B cell (primary cell): Measurements from ENCODE around the gene PHRF1. TPM values are rescaled to one million over a fixed set of nuclear protein-coding genes. Genes with fewer than 3 reads are reported as not detected.
A peak's percentile ranks its signal among the peaks of the same experiment; 100 is the strongest.

Experiments used
- ATAC-seq: fragments of 200-7000 bp; cut with Tn5 transposase; one replicate; pipeline ENCODE4 v1.10.0; 2021; ENCODE audit warnings: low read depth, mild to moderate bottlenecking, moderate number of reproducible peaks, moderate library complexity
- CTCF ChIA-PET: fragments of 350-600 bp; sonication (Branson Sonifier 250); formaldehyde crosslinking; loops from one replicate; lab custom pipeline; 2021; ENCODE audit warnings: antibody characterized with exemption, inconsistent platforms; lab: Charles Lee
- POLR2A ChIA-PET: fragments of 350-600 bp; sonication (Branson Sonifier 250); formaldehyde crosslinking; loops from one replicate; lab custom pipeline; 2021; ENCODE audit warnings: antibody characterized with exemption; lab: Charles Lee
- DNase-seq: peaks from one replicate; pipeline ENCODE4 v3.0.0; 2013
- H2AFZ ChIP-seq: 2 replicates; pipeline ENCODE4 v1.6.1; 2012; ENCODE audit warnings: mild to moderate bottlenecking, low read depth, low read length; ENCODE audit not compliant: insufficient read depth, poor library complexity, severe bottlenecking
- H3K27ac ChIP-seq, 2 donors: 1 replicate in 1 of 2; 2 replicates in 1 of 2; pipeline ENCODE4 v1.5.1; 2012 to 2013; ENCODE audit warnings: low read length in 2 of 2, mild to moderate bottlenecking in 2 of 2, moderate library complexity in 1 of 2
- H3K27me3 ChIP-seq, 4 experiments: fragments of 200-600 bp in 1 of 4; sonication (generic) in 1 of 4; replicated peaks in 1 of 4; 1 replicate in 2 of 4; 2 replicates in 2 of 4; pipeline versions ENCODE4 v1.6.1 to v1.7.0; 2013 to 2016; ENCODE audit warnings: low read length in 3 of 4, mild to moderate bottlenecking in 2 of 4, mixed read lengths in 1 of 4, moderate library complexity in 1 of 4; ENCODE audit not compliant: insufficient read depth in 4 of 4, control insufficient read depth in 3 of 4; ENCODE audit errors: control extremely low read depth in 1 of 4
- H3K36me3 ChIP-seq, 2 experiments: replicated peaks in 1 of 2; 1 replicate in 1 of 2; 2 replicates in 1 of 2; pipeline versions ENCODE4 v1.6.1 to v1.7.1; 2013; ENCODE audit warnings: low read length in 1 of 2; ENCODE audit not compliant: insufficient read depth in 2 of 2, control insufficient read depth in 1 of 2; ENCODE audit errors: control extremely low read depth in 1 of 2, extremely low read depth in 1 of 2
- H3K4me1 ChIP-seq, 2 donors: fragments of 200-600 bp in 1 of 2; sonication (generic) in 1 of 2; 1 replicate in 1 of 2; 2 replicates in 1 of 2; pipeline versions ENCODE4 v1.5.1 to v1.6.1; 2013 to 2017; ENCODE audit warnings: low read length in 2 of 2; ENCODE audit not compliant: control insufficient read depth in 2 of 2, insufficient read depth in 2 of 2
- H3K4me2 ChIP-seq: replicated peaks from 2 replicates; pipeline ENCODE3; 2012; ENCODE audit warnings: mild to moderate bottlenecking, low read depth, low read length; ENCODE audit not compliant: poor library complexity, severe bottlenecking
- H3K4me3 ChIP-seq, 5 experiments: fragments of 200-600 bp in 1 of 5; sonication (generic) in 1 of 5; 1 replicate in 3 of 5; 2 replicates in 2 of 5; pipeline versions ENCODE4 v1.5.1 to v1.7.0; 2011 to 2016; ENCODE audit warnings: low read length in 4 of 5, mild to moderate bottlenecking in 4 of 5, low read depth in 2 of 5, control low read depth in 1 of 5, moderate library complexity in 1 of 5; ENCODE audit not compliant: insufficient read depth in 1 of 5; ENCODE audit errors: control extremely low read depth in 1 of 5, extremely low read depth in 1 of 5
- H3K79me2 ChIP-seq: fragments of 200-600 bp; sonication (generic); one replicate; pipeline ENCODE4 v1.6.0; 2016; ENCODE audit warnings: low read length; ENCODE audit not compliant: control insufficient read depth, insufficient read depth
- H3K9ac ChIP-seq: fragments of 200-600 bp; sonication (generic); 2 replicates; pipeline ENCODE4 v1.6.1; 2017; ENCODE audit warnings: mild to moderate bottlenecking, low read length, moderate library complexity
- H3K9me3 ChIP-seq, 3 donors: one replicate each; pipeline versions ENCODE4 v1.6.1 to v1.7.1; 2013; ENCODE audit warnings: low read length in 2 of 3; ENCODE audit not compliant: control insufficient read depth in 2 of 3, insufficient read depth in 1 of 3; ENCODE audit errors: control extremely low read depth in 1 of 3
- H4K20me1 ChIP-seq: 2 replicates; pipeline ENCODE4 v1.6.0; 2012; ENCODE audit warnings: mild to moderate bottlenecking, low read length; ENCODE audit not compliant: insufficient read depth, control insufficient read depth, poor library complexity, severe bottlenecking
- H3K27ac Mint-ChIP-seq: one replicate; pipeline ENCODE4 v1.8.0; 2021; ENCODE audit warnings: mixed read lengths
- H3K27me3 Mint-ChIP-seq: one replicate; pipeline ENCODE4 v1.8.0; 2021; ENCODE audit warnings: mixed read lengths
- H3K4me1 Mint-ChIP-seq: one replicate; pipeline ENCODE4 v1.8.0; 2021; ENCODE audit warnings: mixed read lengths
- H3K4me3 Mint-ChIP-seq: one replicate; pipeline ENCODE4 v1.8.0; 2021; ENCODE audit warnings: mixed read lengths
- H3K9me3 Mint-ChIP-seq: one replicate; pipeline ENCODE4 v1.8.0; 2022; ENCODE audit warnings: mixed read lengths; ENCODE audit not compliant: insufficient read depth
- EZH2 ChIP-seq: IDR thresholded peaks from 2 replicates; pipeline ENCODE4 v1.6.1; 2012; ENCODE audit warnings: borderline replicate concordance, low read depth, mild to moderate bottlenecking, moderate library complexity, low read length; ENCODE audit not compliant: insufficient read depth, poor library complexity, severe bottlenecking
- WGBS: methylation state at CpG from one replicate; pipeline ENCODE4 v1.1.5; 2013; ENCODE audit warnings: missing lambda C conversion rate; ENCODE audit not compliant: insufficient coverage; 5-methylcytosine and 5-hydroxymethylcytosine counted together
- intact Hi-C: fragments of 100-400 bp; cut with micrococcal nuclease; formaldehyde crosslinking; loops from one replicate; pipeline ENCODE4 v1.10.0; 2022
- polyA plus RNA-seq: library from polyadenylated mRNA; depleted of rRNA; stranded (reverse); fragments of >200 nt; gene quantifications from 2 replicates; pipeline ENCODE4 v1.2.3, GENCODE V29; 2012
- total RNA-seq, 2 donors: library from RNA; stranded (reverse); fragments of 120-200 nt in 1 of 2; gene quantifications; 1 replicate in 1 of 2; 2 replicates in 1 of 2; pipeline versions ENCODE4 v1.2.3 to v1.2.4, GENCODE V29; 2013 to 2022
- TF ChIP-seq, protein P1 (sequence below): fragments of 200-600 bp; IDR thresholded peaks from one replicate; pipeline ENCODE4 v1.8.0; 2022; ENCODE audit warnings: antibody characterized with exemption, mild to moderate bottlenecking

PHRF1 gene
- total and polyA plus RNA-seq, 2 donors (not counting 1 experiment from before 2014, with no cell fraction given): 22.3 to 57.9 TPM

DNA sequence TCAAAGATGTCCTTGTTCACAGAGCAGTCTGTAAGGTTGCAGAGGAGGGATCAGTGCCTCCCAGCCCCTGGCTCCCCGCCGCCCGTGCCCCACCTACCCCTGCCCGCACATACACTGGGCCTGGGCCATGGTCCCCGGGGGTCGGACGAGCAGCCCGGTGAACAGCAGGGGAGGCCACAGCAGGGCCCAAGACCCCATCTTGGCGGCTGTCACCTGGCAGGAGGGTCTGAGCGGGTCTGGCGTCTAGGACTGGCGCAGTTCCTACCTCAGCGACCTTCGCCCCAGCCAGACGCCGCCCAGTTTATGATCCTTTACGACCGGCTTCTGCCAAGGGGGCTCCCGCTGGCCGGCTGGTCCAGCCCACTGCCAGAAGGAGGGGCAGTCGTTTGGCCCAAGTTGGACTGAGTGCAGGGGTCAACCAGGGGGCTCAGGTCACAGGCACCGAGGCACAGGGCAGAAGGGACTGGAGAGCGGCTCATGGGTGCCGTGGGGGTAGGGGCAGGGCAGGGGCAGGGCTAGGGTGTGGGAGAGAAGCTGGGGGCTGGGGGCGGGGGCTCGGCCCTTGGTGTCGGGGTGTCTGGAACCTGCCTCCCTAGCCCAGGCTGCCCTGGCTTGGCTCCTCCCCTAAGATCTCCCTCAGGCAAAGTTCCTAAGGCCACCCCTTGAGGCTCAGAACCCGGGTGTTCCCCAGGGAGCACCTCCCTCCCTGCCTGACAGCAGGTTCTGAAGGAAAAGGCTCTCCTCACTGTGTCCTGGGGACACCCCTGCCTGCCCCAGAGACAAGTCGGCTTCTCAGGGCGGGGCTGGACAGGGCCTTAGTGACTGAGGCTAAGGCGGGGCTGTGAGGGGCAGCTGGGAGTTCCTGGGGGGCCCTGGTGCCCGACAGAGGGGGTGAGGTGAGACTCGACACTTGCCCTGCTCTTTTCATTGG is 48.7 kb downstream of the PHRF1 start, which contains the start of gene CDHR5:
CDHR5 (minus strand) TSS at position 251 of the 931 bp plus-strand sequence; CDS start at position 198, 53 bp downstream.
- H3K9me3 Mint-ChIP-seq: no peaks in the 10 kb centered on the region
- H3K4me1 ChIP-seq: peaks cover 21 to 26% of the 10 kb centered on the region in 2 donors
- peaks cover 26% of the 10 kb centered on the region for H3K27me3 Mint-ChIP-seq
- no peak within 1 kb of the TSS for H2AFZ ChIP-seq
- CTCF ChIA-PET: no interaction called here
- ATAC-seq (no peak), DNase-seq (peak; percentile 14)
- H3K4me2 ChIP-seq: no peak within 1 kb of the TSS
- H3K4me1 Mint-ChIP-seq: peaks cover 21% of the 10 kb centered on the region
- intact Hi-C loops: no loop called here
- no peaks in the 10 kb centered on the region for H4K20me1 ChIP-seq
- H3K4me3 Mint-ChIP-seq: no peak within 1 kb of the TSS
- TF ChIP-seq, protein P1, sequence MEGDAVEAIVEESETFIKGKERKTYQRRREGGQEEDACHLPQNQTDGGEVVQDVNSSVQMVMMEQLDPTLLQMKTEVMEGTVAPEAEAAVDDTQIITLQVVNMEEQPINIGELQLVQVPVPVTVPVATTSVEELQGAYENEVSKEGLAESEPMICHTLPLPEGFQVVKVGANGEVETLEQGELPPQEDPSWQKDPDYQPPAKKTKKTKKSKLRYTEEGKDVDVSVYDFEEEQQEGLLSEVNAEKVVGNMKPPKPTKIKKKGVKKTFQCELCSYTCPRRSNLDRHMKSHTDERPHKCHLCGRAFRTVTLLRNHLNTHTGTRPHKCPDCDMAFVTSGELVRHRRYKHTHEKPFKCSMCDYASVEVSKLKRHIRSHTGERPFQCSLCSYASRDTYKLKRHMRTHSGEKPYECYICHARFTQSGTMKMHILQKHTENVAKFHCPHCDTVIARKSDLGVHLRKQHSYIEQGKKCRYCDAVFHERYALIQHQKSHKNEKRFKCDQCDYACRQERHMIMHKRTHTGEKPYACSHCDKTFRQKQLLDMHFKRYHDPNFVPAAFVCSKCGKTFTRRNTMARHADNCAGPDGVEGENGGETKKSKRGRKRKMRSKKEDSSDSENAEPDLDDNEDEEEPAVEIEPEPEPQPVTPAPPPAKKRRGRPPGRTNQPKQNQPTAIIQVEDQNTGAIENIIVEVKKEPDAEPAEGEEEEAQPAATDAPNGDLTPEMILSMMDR: no peak
- TF ChIP-seq EZH2: no peak
- H3K36me3 ChIP-seq: no peaks in the 10 kb centered on the region
- no peak within 1 kb of the TSS for H3K9ac ChIP-seq
- no peak within 1 kb of the TSS for H3K27ac ChIP-seq
- H3K79me2 ChIP-seq: no peaks in the 10 kb centered on the region
- H3K27me3 ChIP-seq: peaks cover 0 to 34% (median 11%) of the 10 kb centered on the region in 4 experiments
- no peak within 1 kb of the TSS for H3K27ac Mint-ChIP-seq
- POLR2A ChIA-PET: interaction anchor here (0.9 kb wide), 1 partner anchor 9 kb away, joined by 3 read pairs; the partner anchor contains the start of gene IRF7
- H3K4me3 ChIP-seq: no peak within 1 kb of the TSS
- H3K9me3 ChIP-seq: peaks cover 0 to 8% (median 0%) of the 10 kb centered on the region in 3 donors
- WGBS: 91% methylated on average over 32 of the region's 33 CpGs
